Stimulated activated CD4-positive, alpha-beta T cell treated with anti-CD3 and anti-CD28 coated beads, Interleukin-15, amount 100 ng/mL, for 48 hours (primary cell): Measurements from ENCODE around the gene CAMSAP1.
"Not testable (repeated sequence)": the region's sequence is repeated elsewhere in the genome, so short reads cannot be mapped to it uniquely, and the experiment has no call there.

Experiments
- DNase-seq, 2 donors: peaks; one replicate each; pipeline ENCODE4 v3.0.0-alpha.2; 2020; ENCODE audit warnings: low read depth in 2 of 2

The CAMSAP1 gene

DNA sequence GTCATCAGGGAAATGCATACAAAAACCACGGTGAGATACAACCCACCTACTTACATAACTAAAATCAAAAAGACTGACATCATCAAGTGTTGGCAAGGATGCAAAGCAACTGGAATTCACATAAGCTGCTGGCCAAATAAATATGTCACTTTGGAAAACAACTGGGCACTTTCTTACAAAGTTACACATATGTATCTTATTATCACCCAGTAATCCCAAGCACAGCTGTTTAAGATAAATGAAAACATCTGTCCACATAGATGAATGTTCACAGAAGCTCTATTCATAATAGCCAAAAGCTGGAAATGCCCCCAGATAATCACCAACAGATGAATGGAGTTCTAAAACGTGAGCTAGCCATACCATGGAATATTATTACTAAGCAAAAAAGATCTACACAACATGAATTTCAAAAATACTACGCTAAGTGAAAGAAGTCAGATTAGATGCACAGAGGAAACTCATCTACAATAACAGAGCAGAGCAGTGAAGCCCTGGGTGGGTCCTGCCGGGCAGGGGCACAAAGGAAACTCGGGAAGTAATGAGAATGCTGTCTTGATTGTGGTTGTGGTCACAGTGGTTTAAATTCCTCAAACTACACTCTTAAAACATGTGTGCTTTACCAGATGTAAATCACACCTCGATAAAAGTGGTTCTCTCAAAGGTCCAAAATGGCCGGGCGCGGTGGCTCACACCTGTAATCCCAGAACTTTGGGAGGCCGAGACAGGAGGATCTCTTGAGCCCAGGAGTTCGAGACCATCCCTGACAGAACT, 8.5 kb downstream of the CAMSAP1 start:
- DNase-seq = no peak

DNA sequence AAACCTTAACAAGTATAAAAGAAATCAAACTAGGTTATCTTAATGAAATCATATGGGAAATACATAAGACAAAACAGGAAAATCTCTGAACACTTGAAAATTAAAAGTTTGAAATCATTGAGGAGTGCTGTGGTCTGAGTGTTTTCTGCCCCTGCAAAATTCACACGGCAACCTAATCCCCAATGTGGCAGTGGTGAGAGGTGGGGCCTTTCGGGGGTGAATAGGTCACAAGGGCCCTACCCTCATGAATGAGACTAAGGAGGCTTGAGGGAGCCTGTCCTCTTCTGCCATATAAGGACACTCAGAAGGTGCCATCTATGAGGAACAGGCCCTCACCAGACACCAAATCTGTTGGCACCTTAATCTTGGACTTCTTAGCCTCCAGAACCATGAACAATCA, 10.7 kb downstream of the CAMSAP1 start:
- DNase-seq = no peak

DNA sequence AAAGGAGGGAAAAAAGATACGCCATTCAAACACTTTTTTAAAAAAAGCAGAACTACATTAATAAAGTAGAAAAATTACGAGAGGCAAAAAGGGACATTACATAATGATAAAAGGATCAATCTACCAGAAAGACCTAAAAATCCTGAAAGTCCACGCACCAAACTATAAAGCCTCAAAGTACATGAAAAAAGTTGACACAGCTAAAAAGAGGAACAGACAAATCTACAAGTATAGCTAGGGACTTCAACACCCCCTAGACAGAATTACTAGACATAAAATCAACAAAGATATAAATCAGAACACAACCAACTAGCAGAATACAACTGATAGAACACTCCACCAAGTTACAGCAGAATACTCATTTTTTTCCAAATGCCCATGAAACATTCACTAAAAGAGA, 11.1 kb downstream of the CAMSAP1 start:
- DNase-seq = no peak

DNA sequence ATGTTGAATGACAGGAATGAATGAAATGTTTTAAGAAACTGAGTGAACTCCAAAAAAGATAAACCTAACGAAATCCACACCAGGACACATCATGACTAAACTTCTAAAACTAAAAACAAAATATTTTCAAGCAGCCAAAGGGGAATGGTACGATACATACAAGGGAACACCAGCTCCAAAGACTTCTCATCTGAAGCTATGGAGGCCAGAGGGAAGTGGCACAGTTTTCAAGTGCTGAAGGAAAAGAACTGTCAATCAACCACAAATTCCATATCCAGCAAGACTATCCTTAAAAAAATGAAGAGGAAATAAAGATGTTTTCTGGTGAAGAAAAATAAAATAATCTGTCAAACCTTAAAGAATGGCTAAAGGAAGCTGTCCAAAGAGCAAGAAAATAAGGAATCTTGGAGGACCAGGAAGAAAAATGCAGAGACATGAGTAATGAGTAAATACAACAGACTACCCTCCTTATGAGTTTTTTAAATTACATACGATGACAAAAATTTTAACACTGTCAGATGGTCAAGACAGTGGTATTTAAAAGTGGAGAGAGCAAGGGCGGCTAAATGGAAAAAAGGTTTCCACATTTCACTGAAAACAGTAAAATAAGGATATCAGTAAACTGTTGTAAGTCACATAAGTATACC, 12.0 kb downstream of the CAMSAP1 start:
- DNase-seq = no peak

DNA sequence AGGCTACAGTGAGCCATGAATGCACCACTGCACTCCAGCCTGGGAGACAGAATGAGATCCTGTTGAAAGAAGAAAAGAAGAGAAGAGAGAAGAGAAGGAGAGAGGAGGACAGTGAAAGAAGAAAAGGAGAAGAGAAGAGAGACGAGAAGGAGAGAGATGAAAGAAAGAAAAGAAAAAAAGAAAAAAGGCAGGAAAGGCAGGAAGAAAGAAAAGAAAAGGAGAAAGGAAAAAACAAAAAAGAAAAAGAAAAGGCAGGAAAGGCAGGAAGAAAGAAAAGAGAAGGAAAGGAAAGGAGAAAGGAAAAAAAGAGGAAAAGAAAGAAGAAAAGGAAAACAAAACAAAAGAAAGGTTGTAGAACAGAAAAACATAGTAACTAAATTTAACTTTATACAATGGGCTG, 14.2 kb downstream of the CAMSAP1 start:
- no peak for DNase-seq

DNA sequence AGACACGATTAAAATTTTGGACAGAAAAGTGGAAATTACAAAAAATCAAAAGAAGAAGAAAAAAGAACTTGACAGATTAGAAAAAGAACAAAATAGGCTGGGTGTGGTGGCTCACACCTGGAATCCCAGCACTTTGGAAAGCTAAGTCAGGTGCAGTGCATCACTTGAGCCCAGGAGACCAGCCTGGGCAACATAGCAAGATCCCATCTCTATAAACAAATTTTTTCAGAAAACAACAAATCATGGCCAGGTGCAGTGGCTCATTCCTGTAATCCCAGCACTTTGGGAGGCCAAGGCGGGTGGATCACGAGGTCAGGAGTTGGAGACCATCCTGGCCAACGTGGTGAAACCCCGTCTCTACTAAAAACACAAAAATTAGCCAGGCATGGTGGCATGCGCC, 15.0 kb downstream of the CAMSAP1 start:
- not testable (repeated sequence) for DNase-seq

DNA sequence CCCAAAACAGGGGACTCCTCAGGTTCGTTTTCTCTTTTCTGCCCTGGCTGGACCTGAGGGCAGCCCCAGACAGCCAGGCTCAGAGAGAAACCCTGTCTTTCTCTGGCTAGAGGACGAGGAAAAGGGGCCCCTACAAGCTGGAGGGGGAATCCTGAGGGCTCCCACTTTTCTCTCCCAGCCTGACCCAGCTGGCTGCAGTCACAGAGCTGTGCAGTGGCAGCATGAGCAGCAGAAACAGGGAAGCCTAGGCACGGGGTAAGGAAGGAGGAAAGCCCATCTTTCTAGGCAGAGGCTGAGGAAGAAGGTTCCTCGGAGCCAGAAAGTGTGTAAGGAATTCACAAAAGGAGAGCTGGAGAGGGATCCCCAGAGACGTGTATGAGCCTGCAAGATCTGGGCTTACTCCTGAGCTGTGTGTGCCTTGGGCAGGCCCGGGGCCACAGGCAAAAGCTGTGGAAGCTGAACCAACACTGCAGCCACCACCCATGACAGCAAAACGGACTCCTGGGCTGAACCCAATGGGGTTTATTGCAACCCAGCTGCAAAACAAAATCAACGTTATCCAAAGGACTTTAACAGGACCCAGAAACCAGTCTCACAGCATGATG, 16.2 kb downstream of the CAMSAP1 start:
- DNase-seq = no peak

DNA sequence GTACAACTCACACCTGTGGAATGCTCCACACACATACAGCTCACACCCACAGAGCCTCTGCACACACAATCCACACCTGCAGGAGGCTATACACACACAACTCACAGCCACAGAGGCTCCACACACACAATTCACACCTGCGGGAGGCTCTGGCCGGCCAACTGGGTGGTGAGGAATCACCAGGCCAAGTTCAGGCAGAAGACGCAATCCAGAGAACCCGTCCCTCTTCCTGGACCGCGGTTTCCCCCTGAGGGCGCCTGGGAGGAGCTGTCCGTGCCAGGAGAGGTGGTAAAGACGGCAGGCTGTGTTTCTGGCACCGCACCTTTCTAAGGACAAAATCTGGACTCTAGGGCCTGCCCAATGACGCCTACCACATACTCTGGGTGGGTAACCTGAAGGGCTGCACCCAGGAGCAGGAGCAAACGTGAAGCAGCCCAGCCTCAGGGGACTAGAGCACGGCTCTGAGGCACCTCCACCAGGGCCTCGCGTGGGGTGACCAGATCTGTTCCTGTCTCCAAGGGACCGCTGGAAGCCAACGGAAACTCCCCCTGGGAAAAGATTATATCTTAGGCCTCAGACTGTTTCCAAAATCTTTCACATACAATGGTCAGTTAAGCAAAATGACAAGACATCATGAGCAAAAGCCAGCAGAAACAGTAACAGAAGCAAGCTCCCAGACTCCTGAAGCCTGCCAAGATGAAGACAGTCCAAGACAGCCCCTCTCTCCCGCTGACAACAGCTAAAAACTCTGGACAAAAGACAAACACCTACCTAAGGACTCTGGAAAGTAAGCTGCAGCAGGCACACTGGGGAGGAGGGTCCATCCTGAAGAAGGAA, 16.9 kb downstream of the CAMSAP1 start:
- no peak for DNase-seq

DNA sequence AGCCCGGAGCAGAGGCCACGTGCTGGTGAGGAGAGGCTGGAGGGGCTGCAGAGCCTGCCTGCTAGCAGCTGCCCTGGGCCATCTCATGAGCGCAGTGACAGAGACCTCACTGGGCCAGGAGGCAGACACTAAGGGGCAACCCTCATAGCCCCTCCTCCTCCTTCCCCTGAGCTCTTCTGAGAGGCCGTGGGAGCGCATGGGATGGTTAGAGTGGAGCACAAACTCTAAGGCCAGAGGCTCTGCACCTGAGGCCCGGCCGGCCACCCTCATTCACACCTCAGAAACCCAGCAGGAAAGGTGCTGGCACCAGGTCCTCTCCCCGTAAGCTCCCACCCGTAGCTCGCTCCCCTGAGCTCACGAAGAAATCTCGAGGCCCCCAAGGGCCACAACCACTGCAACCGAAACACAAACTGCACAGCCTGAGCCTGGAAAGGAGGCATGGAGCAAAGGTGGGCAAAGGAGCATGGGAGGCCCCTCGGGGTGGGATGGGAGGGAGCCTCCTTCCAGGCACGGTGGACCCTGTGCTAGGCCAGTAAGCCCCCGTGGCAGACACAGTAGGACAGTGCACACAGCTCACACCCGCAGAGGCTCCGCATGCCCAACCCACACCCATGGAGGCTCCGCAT, 17.7 kb downstream of the CAMSAP1 start:
- DNase-seq = no peak

DNA sequence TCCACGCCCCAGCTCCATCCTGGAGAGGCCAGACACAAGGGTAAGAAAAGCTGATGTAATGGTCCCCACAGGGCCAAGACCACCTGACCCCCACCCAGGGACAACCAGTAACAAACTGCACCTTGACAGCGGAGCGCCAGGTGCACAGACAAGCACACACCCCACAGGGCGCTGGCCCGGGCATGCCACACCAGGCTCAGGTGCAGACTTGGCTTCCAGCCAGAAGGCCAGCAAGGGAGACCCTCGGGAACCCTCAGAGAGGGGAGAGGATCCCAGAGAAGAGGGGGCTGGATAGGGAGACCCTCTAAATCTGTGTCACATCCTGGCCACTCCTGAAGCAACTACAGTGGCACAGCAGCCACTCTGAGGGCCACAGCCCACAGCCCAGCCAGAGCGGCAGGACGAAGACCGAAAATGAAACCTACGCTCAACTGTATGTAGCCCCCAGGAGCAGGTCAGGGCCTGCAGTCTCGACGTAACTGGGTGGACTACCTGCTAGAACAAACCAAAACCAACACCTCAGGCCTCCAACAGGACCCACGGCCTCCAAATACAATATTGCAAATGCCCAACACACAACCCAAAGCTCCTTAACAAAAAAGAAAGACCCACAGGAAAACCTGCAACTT, 18.5 kb downstream of the CAMSAP1 start:
- no peak for DNase-seq

DNA sequence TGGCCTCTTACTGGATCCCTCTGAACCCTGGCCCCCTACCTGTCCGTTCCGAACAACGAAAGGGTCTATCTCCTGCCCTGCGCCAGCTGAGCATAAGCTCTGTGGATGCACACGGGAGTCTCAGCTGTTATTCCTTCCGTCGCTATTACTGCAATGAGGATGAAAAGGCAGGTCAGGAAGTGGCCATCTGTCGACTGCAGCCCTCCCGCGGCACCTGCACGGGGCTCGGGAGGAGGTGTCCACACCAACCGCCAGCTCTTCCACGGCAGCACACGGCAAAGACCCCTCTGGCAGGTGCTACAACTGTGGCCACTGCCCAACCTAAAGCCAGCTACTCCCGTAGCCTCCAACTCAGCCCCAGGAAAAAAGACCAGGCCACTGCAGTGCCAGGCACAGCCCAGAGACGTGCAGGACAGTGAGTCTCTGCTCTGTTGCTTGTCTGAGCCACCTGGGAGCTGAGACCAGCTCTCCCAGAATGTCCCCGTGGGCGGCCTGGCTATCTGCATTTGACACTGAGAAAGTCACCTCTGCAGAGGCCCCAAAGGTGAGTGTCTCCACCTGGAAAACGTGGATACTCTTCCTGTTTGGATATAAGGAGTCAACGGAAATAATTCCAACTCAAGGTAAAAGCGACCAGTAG, 19.1 kb downstream of the CAMSAP1 start:
- DNase-seq = no peak

DNA sequence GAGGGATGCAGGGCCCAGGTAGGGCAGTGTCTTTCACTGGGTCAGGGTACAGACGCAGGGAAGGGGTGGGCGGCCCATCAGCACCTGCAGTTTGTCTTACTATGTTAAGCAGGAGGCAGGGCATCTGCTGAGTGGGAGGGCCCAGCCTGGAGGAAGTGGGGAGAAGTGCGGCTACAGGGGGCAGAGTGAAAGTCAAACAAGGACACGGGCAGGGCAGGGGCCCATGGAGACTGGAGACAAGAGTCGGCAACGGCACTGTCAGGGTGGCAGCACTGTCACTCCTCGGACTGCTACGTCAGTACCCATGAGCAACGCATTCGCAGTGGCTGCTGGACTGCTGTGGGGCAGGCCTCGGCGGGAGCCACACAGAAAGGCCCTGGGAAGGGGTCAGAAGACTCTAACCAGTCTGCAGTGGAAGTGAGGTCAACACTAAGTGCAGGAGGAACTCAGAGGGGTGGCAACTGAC, 19.7 kb downstream of the CAMSAP1 start:
- DNase-seq = peak in 1 of 2 donors; percentile 44

DNA sequence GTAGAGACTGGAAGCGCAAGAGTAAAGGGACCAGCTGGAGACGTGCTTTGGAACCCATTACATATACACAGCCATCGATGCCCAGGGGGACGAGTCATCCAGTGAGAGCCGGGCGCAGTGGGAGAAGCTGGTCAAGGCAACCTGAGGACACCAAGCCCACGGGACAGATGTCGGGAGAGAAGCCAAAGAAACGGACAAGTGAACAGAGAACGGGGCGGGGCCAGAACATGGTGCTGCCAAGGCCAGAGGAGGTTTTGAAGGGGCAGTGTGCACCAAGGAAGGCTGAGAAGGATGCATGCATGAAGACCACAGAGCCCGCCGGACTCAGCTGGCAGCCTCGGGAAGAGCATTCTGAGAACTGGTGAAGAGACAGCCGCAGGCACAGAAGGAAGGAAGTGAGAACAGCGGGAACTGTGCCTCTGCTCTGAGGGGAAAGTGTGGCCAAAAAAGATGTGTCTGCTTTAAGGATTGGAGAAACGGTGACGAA, 20.3 kb downstream of the CAMSAP1 start:
- no peak for DNase-seq

DNA sequence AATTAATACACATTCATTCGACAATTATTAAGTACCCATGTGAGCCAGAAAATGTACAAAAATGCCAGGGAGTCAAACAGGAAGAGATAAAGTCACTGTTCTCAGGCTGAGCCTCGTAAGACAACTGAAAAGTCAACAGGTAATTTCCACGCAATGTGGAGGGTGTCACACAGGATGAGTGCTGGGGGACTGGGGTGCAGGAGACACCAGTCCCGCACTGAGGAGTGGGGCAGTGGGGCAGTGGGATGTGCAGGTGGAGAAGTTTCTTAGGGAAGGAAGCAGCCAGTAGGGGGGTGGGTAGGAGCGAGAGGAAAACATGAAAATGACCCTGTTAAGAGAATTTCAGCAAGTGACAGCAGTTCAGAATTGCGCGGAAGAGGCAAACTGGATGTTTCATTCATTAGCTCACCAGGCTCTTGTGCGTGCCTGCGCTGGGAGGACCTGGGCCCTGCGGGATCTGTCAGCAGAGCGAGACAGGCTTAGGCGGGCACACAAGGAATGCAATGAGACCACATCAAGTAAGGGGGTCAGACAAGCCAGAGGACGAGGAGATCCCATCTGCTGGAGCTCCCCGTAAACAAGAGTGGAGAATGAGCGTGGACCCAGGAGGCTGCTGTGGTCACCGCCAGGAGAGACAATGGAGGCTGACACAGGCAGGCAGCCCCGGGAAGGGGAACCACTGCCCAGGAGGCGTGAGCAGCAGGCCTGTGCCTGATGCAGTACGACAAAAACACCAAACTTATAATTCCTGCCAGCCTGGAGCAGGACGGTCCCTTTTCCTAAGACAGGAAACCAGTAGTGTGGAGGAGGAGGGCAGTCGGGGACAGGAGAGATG, 21.0 kb downstream of the CAMSAP1 start:
- no peak for DNase-seq

DNA sequence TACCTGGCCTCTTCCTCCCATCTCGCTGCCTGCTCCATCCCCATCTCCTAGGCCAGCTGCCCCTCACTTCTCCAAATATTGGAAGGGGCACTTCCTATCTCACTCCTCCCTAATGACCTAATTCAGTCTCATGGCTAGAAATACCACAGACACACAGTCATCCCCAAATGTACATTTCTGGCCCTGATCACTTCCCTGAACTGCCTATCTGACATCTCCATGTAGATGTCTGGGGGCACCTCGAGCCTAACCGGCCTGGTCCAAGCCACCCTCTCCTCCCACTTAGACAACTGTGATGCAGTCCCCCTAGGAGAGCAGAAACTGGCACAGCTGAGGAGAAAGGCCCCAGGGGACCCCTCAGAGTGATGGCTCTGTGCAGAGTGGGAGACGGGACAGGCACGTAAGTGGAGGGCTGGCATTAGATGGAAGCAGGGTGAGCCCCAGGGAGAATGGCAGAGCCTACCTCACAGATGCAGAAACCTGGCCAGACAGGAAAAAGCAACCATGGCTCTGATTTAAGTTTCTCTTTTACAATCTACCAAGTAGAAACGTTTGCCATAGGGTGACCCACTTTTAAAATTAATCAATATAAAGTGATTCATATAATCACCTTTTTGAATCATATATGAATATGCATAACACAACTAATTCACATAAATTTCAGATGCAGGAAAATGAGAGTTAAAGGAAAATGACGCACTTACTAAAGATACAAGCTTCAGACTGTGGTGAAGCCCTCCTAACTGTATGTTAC, 22.1 kb downstream of the CAMSAP1 start:
- no peak for DNase-seq

DNA sequence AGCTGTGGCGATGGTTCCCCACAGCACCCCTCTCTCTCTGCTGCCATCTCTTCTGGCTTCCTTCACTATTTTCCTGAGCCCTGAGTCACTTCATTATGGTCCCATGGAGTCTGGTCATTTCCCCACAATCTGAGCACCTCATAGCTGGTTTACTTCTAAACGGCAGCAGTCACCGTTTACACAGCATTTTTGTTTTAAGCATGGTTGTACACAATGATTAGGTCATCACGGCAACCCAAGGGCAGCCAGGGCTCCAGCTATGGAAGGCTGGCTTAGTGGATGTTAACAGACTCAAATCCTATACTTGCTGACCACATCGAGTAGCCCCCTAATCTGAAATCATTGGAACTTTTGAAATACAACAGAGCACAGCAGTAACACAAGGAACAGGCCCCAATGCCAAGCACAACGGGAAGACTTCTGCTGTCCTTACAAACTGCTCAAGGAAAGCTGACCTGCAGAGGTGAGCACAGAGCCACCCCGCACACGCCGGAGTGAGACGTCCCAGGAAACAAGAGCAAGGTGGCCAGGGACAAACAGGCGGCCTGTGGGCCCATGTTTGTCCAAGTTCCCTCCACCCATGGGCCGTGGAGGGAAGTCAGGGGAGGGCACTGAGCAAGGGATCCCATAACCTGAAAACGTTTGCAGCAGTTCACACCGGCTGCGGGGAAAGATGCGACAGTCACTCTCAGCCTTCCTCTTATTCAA, 22.9 kb downstream of the CAMSAP1 start:
- no peak for DNase-seq

DNA sequence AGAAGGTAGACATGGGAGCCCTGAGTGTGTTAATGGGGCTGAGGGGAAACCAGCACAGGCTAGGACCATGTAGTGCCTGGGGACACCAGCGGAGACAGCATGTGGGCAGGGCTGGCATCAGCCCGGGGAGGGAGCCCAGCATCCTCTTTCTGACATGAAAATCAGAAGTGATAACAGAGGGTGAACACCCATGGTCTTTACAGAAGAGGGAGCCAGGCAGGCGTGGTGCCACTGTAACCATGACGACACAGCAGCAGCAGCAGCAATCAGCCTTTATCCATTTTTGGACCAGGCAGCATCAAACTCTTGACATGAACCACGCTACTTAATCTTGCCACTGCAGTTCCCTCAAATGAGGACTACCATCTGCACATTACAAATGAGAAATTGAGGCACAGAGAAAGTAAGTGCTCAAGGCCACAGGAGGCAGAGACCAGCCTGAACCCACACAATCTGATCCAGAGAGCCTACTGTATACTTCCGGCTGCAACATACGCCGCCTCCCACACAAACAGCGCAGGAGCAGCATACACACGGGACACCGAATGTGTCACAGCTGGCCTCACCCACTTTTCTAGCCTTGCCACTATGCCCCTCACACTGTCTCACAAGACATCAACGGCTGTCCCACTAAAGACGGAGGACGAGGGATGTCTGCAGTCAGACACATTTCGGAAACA, 23.8 kb downstream of the CAMSAP1 start:
- DNase-seq = no peak

DNA sequence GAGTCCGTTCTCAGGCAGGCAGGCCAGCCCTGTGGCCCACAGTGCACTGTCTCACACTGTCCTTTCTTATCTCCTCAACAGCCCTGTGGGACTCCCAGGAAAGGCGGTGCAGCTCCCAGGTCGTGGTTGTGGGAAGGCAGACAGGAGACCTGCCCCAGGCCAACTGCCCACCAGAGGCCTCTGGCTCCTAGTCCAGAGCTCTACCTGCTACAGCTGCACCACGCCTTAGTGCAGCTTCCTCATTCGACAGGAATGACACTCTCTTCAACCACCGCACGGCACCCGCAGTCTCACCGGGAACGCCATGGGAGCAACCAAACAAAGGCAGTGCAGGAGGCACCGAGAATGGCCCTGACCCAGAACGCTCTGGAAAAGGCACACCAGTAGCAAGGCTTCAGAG, 25.3 kb downstream of the CAMSAP1 start:
- no peak for DNase-seq
